K562 (cell line): ENCODE results near the gene CMTM5. TPM values are rescaled to one million over a fixed set of nuclear protein-coding genes. Genes with fewer than 3 reads are reported as not detected.
A peak's percentile ranks its signal among the peaks of the same experiment; 100 is the strongest.

ENCODE experiments used
- ATAC-seq: fragments of 200-7000 bp; cut with Tn5 transposase; 3 replicates; pipeline ENCODE4 v1.9.1; 2020; ENCODE audit warnings: moderate library complexity
- BruUV-seq: library from RNA; stranded (reverse); fragments of 400-500 nt; replicated peaks from 2 replicates; lab custom pipeline; 2021; lab: Mats Ljungman, UMichigan
- CTCF ChIA-PET: fragments of 300-600 bp; formaldehyde crosslinking; extraction: SDS; loops from one replicate; lab custom pipeline; 2021; ENCODE audit warnings: low intra/inter-chr PET ratio; lab: Yijun Ruan, JAX
- POLR2A ChIA-PET: fragments of 300-600, 350-650 bp; sonication (Branson Sonifier 250); formaldehyde crosslinking; extraction: SDS; loops from one replicate; lab custom pipeline; 2021; ENCODE audit warnings: antibody characterized with exemption, inconsistent platforms; lab: Yijun Ruan, JAX
- DNase-seq, 4 experiments: peaks; one replicate each; pipeline versions ENCODE4 v3.0.0 to v3.0.0-alpha.2; 2011 to 2018; ENCODE audit warnings: low spot score in 3 of 4, mixed read lengths in 3 of 4; ENCODE audit errors: extremely low read depth in 1 of 4
- FAIRE-seq: peaks from 2 replicates; lab custom pipeline; 2011; peaks lifted over from hg19 to GRCh38; lab: Jason Lieb, UNC
- H2AFZ ChIP-seq: 2 replicates; pipeline ENCODE4 v1.6.0; 2011; ENCODE audit warnings: low read depth, low read length, control low read depth, inconsistent platforms
- H3K27ac ChIP-seq: fragments of 200-600 bp; 3 replicates; pipeline ENCODE4 v1.8.0; 2011; ENCODE audit warnings: low read depth, mild to moderate bottlenecking, control low read depth, inconsistent platforms, low read length, moderate library complexity, mixed read lengths; ENCODE audit errors: extremely low read depth
- H3K27me3 ChIP-seq, 2 experiments: fragments of 300-600 bp in 1 of 2; 2 replicates in 1 of 2; 3 replicates in 1 of 2; pipeline versions ENCODE4 v1.6.0 to v1.8.0; 2011; ENCODE audit warnings: inconsistent platforms in 2 of 2, low read length in 2 of 2, mild to moderate bottlenecking in 1 of 2, mixed read lengths in 1 of 2, moderate library complexity in 1 of 2; ENCODE audit not compliant: control insufficient read depth in 2 of 2, insufficient read depth in 2 of 2
- H3K36me3 ChIP-seq: fragments of 300-600 bp; 3 replicates; pipeline ENCODE4 v1.8.0; 2011; ENCODE audit warnings: mild to moderate bottlenecking, low read length, inconsistent platforms; ENCODE audit not compliant: control insufficient read depth, insufficient read depth
- H3K4me1 ChIP-seq, 2 experiments: fragments of 200-600 bp in 1 of 2; replicated peaks in 1 of 2; 2 replicates in 1 of 2; 3 replicates in 1 of 2; pipeline versions ENCODE4 v1.5.1 to v1.8.0; 2011; ENCODE audit warnings: inconsistent platforms in 2 of 2, low read length in 2 of 2, mild to moderate bottlenecking in 1 of 2, mixed read lengths in 1 of 2, moderate library complexity in 1 of 2; ENCODE audit not compliant: control insufficient read depth in 2 of 2, insufficient read depth in 2 of 2
- H3K4me2 ChIP-seq: 2 replicates; pipeline ENCODE4 v1.6.1; 2011; ENCODE audit warnings: low read length, control low read depth, inconsistent platforms, mixed read lengths; ENCODE audit not compliant: insufficient read depth
- H3K4me3 ChIP-seq: fragments of 200-600 bp; sonication (generic), shearing (Covaris generic); 2 replicates; pipeline ENCODE4 v1.5.1; 2016; ENCODE audit warnings: control low read depth, inconsistent platforms
- H3K79me2 ChIP-seq: fragments of 200-600 bp; 3 replicates; pipeline ENCODE4 v1.8.0; 2011; ENCODE audit warnings: low read length, inconsistent platforms; ENCODE audit not compliant: control insufficient read depth, insufficient read depth
- H3K9ac ChIP-seq, 2 experiments: 2 replicates each; pipeline versions ENCODE4 v1.6.0 to v1.6.1; 2011; ENCODE audit warnings: low read depth in 2 of 2, low read length in 2 of 2, control low read depth in 1 of 2, inconsistent platforms in 1 of 2, mild to moderate bottlenecking in 1 of 2, mixed read lengths in 1 of 2; ENCODE audit not compliant: insufficient read depth in 1 of 2
- H3K9me1 ChIP-seq: one replicate; pipeline ENCODE4 v1.6.0; 2011; ENCODE audit warnings: inconsistent platforms, mild to moderate bottlenecking, low read length, moderate library complexity; ENCODE audit not compliant: control insufficient read depth, insufficient read depth
- H3K9me3 ChIP-seq: replicated peaks from 2 replicates; pipeline ENCODE4 v1.5.1; 2011; ENCODE audit warnings: low read depth, low read length, inconsistent platforms; ENCODE audit not compliant: control insufficient read depth, insufficient read depth
- H4K20me1 ChIP-seq: replicated peaks from 2 replicates; pipeline ENCODE4 v1.6.1; 2011; ENCODE audit warnings: low read length, inconsistent platforms, mixed read lengths; ENCODE audit not compliant: control insufficient read depth, insufficient read depth
- CCAR2 ChIP-seq: fragments of 200-400 bp; formaldehyde crosslinking; IDR thresholded peaks from 2 replicates; pipeline ENCODE4 v1.6.1; 2017; ENCODE audit warnings: mild to moderate bottlenecking, low read depth, low read length
- COPS2 ChIP-seq: fragments of 450-650 bp; conservative IDR thresholded peaks from 2 replicates; pipeline ENCODE4 v1.6.1; 2016; ENCODE audit warnings: mild to moderate bottlenecking, moderate library complexity
- CREB1 ChIP-seq, 2 experiments: sonication (generic) in 1 of 2; formaldehyde crosslinking in 1 of 2; IDR thresholded peaks; 2 replicates each; pipeline versions ENCODE4 v1.6.1 to v1.8.0; 2012 to 2022; ENCODE audit warnings: inconsistent platforms in 1 of 2, mild to moderate bottlenecking in 1 of 2, missing genetic modification reagents in 1 of 2, moderate library complexity in 1 of 2
- DLX4 ChIP-seq: fragments of 250-450 bp; sonication (Bioruptor Pico); IDR thresholded peaks from 2 replicates; pipeline ENCODE4 v1.6.1; 2021; ENCODE audit warnings: mild to moderate bottlenecking
- HSF4 ChIP-seq: fragments of 250-450 bp; sonication (Bioruptor Pico); IDR thresholded peaks from 2 replicates; pipeline ENCODE4 v2.1.2; 2022; ENCODE audit warnings: mild to moderate bottlenecking, moderate library complexity, borderline replicate concordance
- KLF13 ChIP-seq: fragments of 450-650 bp; IDR thresholded peaks from 2 replicates; pipeline ENCODE4 v1.6.1; 2016; ENCODE audit warnings: missing genetic modification characterization, low read depth, mild to moderate bottlenecking, missing compliant biosample characterization, moderate library complexity, borderline replicate concordance
- RNF2 ChIP-seq: sonication (generic); IDR thresholded peaks from 2 replicates; pipeline ENCODE4 v1.6.1; 2016
- ZFX ChIP-seq: sonication (generic); formaldehyde crosslinking; IDR thresholded peaks from 2 replicates; pipeline ENCODE4 v1.8.0; 2022; ENCODE audit warnings: mild to moderate bottlenecking, missing genetic modification reagents, moderate library complexity
- ZNF449 ChIP-seq: fragments of 250-450 bp; sonication (Bioruptor Pico); IDR thresholded peaks from 2 replicates; pipeline ENCODE4 v1.8.0; 2022; ENCODE audit warnings: moderate library complexity, mild to moderate bottlenecking, inconsistent platforms
- WGBS: fragments of 100-300 bp; shearing (Covaris generic); methylation state at CpG from one replicate; pipeline ENCODE4 v1.1.6; 2016; ENCODE audit warnings: low coverage, mixed read lengths; ENCODE audit not compliant: insufficient coverage; ENCODE audit errors: missing lambda C conversion rate; 5-methylcytosine and 5-hydroxymethylcytosine counted together
- in situ Hi-C: fragments of 300-500 bp; cut with MboI; formaldehyde crosslinking; loops from 4 replicates; pipeline ENCODE4 v1.15.0; 2018; ENCODE audit warnings: inconsistent platforms, mixed read lengths
- intact Hi-C: fragments of 100-400 bp; cut with micrococcal nuclease; formaldehyde crosslinking; loops from 2 replicates; pipeline ENCODE4 v1.14.2; 2022
- polyA plus RNA-seq, 8 experiments: library from polyadenylated mRNA; depleted of rRNA in 4 of 8; stranded (reverse) in 5 of 8; unstranded in 3 of 8; fragments of >200 nt; fragmentation: Nextera tagmentation in 2 of 8; fragmentation: Illumina TruSeq in 1 of 8; extraction: Ambion mirVana in 2 of 8; extraction: Trizol in 1 of 8; gene quantifications; 2 replicates each; pipeline versions ENCODE4 v1.2.1 to v1.2.3, GENCODE V29; 2011 to 2014; ENCODE audit warnings: inconsistent platforms in 1 of 8, missing spikeins in 1 of 8
- total RNA-seq, 7 experiments: library from RNA; depleted of rRNA in 6 of 7; stranded (reverse); fragments of >200 nt in 6 of 7; fragmentation: Illumina TruSeq in 2 of 7; extraction: Trizol in 2 of 7; gene quantifications; 2 replicates each; pipeline versions ENCODE4 v1.2.1 to v1.2.3, GENCODE V29; 2011 to 2021; ENCODE audit warnings: low replicate concordance in 1 of 7

The CMTM5 gene
- total and polyA plus RNA-seq, 9 of the 15 experiments (the other 6 are each of a cell fraction or from before 2014, with no cell fraction given) = 0.21 TPM; not detected in 8

GRCh38 chr14:23375527-23376251, 1.2 kb upstream of the CMTM5 start:
- H3K36me3 ChIP-seq = no peaks in the 10 kb centered on the region
- no peak overlapping the region for H3K4me2 ChIP-seq
- H3K27me3 ChIP-seq = peaks cover 2 to 49% of the 10 kb centered on the region in 2 experiments; a peak in 3 of 5 replicates
- no peak for FAIRE-seq
- no peaks in the 10 kb centered on the region for H3K79me2 ChIP-seq
- H3K9me3 ChIP-seq = no peaks in the 10 kb centered on the region
- H2AFZ ChIP-seq = peak overlapping the region; percentile 24; the same call in 1 of the 2 replicates
- in situ Hi-C loops = no loop called here
- H3K27ac ChIP-seq = no peak overlapping the region
- BruUV-seq = no TSS peak
- H3K4me1 ChIP-seq = peaks cover 0 to 14% of the 10 kb centered on the region in 2 experiments; a peak in 2 of 5 replicates
- TF ChIP-seq CREB1 (IDR thresholded peaks at IDR 0.05) = no peak
- no peak for TF ChIP-seq CREB1 (CRISPR knock-in tag; IDR thresholded peaks at IDR 0.05)
- no peak for TF ChIP-seq HSF4 (CRISPR knock-in tag)
- no peak for TF ChIP-seq CCAR2
- TF ChIP-seq ZNF449 (CRISPR knock-in tag) = no peak
- TF ChIP-seq ZFX (CRISPR knock-in tag) = no peak
- TF ChIP-seq RNF2 = no peak
- no peak for TF ChIP-seq COPS2
- TF ChIP-seq DLX4 = no peak
- no peak for TF ChIP-seq KLF13 (tag)
- TF ChIP-seq, all 486 proteins: peak for 0
- peak in 2 of 4 experiments; percentile 7 to 19 for DNase-seq
- H4K20me1 ChIP-seq = no peaks in the 10 kb centered on the region; the same call in 1 of the 2 replicates
- 27% methylated on average over 10 of the region's 21 CpGs for WGBS
- H3K4me3 ChIP-seq = no peak overlapping the region
- ChIA-PET CTCF (interaction anchor here (0.9 kb wide), 1 partner anchor 255 kb away, joined by 3 read pairs; no protein-coding TSS in a partner anchor), POLR2A (interaction anchor here (1.3 kb wide), 1 partner anchor 10 kb away, joined by 5 read pairs; no protein-coding TSS in a partner anchor)
- ATAC-seq = peak; percentile 58; the same call in 2 of the 3 replicates
- intact Hi-C loops = no loop called here
- no peak overlapping the region for H3K9ac ChIP-seq
- H3K9me1 ChIP-seq = no peaks in the 10 kb centered on the region
